GM20431 (cell line): ENCODE data around the gene ANKS1B.

ENCODE experiments used
- in situ Hi-C: fragments of 300-500 bp; cut with MseI, MboI; formaldehyde crosslinking; loops from one replicate; pipeline ENCODE4 v1.15.0; 2020; ENCODE audit warnings: low sequenced_read_pairs; ENCODE audit not compliant: unreplicated experiment

The ANKS1B gene

GRCh38 chr12:99128246-99128802 is 856.4 kb downstream of the ANKS1B start:
- in situ Hi-C loops = no loop called here

GRCh38 chr12:99122959-99123358 is 861.8 kb downstream of the ANKS1B start:
- in situ Hi-C loops = no loop called here

GRCh38 chr12:99122496-99122895 is 862.2 kb downstream of the ANKS1B start:
- in situ Hi-C loops = no loop called here

DNA sequence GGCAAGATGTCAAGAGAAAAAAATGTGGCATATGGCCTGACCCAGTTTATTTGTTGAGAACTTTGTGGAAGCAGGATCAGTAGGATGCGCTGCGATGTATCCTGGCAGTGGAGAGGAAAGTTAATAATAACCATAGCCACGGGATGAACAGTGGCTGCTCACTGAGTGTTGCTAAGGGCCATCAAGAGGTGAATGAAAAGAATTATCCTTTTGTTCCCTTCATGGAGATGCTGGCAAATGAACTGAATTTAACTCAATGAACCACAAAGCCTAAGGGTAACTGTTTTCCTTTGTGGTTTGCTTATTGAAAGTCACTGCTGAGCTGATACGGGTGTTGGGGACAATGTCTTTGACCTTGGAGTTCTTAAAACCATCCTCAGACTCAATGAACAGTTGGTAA is 863.2 kb downstream of the ANKS1B start:
- in situ Hi-C loops = no loop called here

GRCh38 chr12:99119943-99120342 is 864.8 kb downstream of the ANKS1B start:
- in situ Hi-C loops = no loop called here

GRCh38 chr12:99119449-99119848 is 865.3 kb downstream of the ANKS1B start:
- in situ Hi-C loops = no loop called here

- in situ Hi-C loops = no loop called here
Observed at GRCh38 chr12:99111600-99111999, 873.1 kb downstream of the ANKS1B start.

DNA sequence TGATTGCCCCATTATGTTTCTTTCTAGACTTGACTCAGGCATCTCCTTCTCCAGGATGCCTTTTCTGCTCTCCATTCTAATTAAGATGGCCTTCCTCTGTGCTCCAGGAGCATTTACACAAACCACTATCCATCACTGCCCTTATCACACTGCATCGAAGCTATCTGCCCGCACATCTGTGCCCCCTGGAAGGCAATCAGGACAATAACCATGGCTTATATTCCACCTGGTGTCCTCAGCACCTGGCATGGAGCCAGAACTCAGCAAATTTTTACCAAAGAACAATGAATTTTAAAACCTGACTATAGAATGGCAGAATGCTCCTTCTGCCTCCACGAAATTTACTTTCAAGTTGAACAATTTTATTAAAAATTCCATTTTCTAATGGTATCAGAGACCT is 873.9 kb downstream of the ANKS1B start:
- in situ Hi-C loops = no loop called here

- in situ Hi-C loops = no loop called here
Observed at GRCh38 chr12:99110212-99110611, 874.5 kb downstream of the ANKS1B start.

- in situ Hi-C loops = no loop called here
Observed at GRCh38 chr12:99108924-99109323, 875.8 kb downstream of the ANKS1B start.

- in situ Hi-C loops = no loop called here
Observed at GRCh38 chr12:99099786-99100185, 885.0 kb downstream of the ANKS1B start.

DNA sequence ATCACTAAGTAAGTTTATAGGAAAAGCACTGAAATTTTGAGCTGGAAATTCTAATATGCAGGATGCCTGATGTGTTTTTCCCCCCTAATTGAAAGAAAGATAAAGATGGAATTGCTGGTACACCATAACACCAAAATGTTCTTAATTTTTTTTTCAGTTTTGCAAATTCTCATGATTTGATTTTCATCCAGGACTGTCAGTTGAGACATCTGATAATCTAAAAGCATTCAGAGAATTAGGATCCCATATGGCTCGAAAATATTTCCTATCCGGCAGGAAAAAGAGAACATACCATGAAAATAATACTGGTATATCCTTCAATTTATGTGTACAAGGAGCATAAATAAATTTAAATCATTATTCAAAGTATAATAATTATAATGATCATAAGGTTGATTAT is 887.6 kb downstream of the ANKS1B start:
- in situ Hi-C loops = no loop called here

- in situ Hi-C loops = no loop called here
Observed at GRCh38 chr12:99093166-99093565, 891.6 kb downstream of the ANKS1B start.

DNA sequence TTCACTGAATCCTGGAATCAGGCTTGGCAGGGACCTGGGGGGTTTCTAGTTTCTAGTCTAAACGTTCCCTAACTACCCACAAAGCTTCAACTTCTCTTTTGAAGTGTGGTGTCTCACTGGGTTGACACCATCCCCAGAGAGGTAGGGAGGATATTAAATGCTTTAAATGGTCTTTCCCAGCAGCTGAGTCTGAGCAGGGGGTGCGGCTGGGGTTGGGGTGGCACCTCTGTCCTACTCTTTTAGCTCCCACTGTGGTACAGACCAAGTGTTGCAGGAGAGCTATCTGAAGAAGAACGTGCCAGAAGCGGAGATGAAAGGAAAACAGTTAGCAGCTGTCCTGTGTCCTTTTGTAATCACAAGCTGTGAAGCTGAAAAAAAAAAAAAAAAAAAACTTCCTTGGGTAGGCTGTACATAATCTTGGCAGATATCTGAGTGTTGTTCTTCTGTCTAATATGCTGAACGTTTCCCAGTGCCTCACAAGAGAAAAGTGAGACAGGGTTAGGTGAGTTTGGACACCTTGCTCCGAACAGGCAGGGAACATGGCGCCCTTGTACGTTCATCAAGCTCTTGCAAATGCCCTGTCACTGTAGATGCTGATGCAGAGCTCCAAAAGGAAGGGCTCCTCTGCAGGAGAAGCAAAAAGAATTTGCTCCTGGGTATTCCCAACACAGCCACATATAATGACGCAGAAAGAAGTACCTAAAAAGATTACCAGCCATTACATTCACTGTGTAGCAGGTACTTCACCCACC is 892.5 kb downstream of the ANKS1B start:
- in situ Hi-C loops = no loop called here

DNA sequence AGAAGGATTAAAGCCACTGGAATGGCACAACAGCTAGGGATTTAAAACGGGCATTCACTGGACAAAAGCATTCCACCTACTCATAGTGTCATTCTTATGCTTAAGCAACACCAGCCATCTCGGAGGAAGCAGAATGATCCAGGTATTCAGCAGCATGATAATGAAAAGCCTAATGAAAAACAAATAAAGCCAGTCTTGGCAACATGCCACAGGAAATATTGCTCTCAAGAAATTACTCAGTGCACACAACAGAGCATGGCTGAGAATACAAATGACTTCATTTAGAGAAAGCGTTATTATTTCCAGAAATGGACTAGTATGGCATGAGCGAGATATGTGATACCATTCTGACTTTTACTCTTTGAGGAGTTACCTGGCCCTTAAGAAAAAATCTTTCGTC is 897.5 kb downstream of the ANKS1B start:
- in situ Hi-C loops = no loop called here

- in situ Hi-C loops = no loop called here
Observed at GRCh38 chr12:99079811-99080210, 904.9 kb downstream of the ANKS1B start.

DNA sequence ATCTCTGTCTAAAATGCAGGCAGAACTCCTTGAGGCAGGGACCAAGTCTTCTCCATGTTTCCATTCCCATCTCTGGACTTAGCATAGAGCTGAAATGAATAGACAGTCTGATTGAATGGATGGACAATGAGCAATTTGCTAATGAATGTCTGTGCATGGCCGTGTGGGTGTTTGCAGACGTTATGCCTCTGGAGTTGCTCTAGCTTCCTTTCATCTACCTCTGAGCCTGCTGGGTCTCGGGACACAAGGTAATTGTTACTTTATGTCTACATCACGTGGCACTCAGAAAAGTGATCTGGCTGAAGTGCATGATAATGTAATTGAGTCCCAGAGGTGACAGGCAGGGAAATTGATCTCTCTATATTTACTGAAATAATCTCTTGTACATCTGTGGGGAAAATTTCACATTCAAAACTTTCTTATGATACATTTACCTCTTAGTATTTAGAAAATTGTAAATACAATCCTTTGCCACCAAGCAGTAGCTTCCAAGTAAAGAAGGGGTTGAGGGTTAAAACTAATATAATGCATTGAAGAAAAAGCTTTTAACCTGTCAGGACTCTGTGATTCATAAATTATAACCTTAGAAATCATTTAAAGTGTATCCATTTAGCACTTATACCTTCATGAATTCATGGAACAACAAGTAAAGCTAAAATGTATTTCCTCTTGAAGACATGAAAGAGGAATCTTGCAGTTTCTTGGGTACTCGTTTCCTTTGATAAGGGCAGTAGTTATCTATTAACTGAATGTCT is 915.6 kb downstream of the ANKS1B start:
- in situ Hi-C loops = no loop called here

- in situ Hi-C loops = no loop called here
Observed at GRCh38 chr12:99067171-99067785, 917.5 kb downstream of the ANKS1B start.

DNA sequence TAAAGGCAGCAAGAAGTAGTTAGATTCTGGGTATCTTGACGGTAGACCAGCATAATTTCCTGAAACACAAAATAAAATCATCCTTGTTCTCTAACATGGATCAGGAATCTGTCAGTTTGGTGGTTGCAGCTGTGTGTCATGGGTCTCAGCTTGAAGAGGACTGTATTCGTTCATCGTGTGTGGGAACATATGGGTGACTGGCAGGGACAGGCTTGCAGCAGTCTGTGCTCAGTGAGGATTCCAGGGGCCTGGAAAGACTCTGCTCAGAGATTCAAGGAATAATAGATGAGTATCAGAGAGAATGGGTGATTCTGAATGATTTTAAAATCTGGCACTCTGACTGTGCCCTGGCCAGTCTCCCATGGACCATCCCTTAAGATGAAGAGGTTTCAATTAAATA is 918.0 kb downstream of the ANKS1B start:
- in situ Hi-C loops = no loop called here

- in situ Hi-C loops = no loop called here
Observed at GRCh38 chr12:99063182-99063581, 921.6 kb downstream of the ANKS1B start.
